ENCODE measurements around the gene GOLGA6A.
"Not testable (repeated sequence)": the region's sequence is repeated elsewhere in the genome, so short reads cannot be mapped to it uniquely, and the experiment has no call there.

GOLGA6A gene

GRCh38 chr15:74109713-74110112 lies 27.4 kb upstream of the GOLGA6A start:
- no peak overlapping the region for H3K4me3 ChIP-seq

GRCh38 chr15:74108611-74109010 lies 26.3 kb upstream of the GOLGA6A start:
- not testable (repeated sequence) for H3K4me3 ChIP-seq, H3K27ac ChIP-seq

More at GRCh38 chr15:74109713-74110112, 27.4 kb upstream of the GOLGA6A start:
- no peak overlapping the region for H3K27ac ChIP-seq

DNA sequence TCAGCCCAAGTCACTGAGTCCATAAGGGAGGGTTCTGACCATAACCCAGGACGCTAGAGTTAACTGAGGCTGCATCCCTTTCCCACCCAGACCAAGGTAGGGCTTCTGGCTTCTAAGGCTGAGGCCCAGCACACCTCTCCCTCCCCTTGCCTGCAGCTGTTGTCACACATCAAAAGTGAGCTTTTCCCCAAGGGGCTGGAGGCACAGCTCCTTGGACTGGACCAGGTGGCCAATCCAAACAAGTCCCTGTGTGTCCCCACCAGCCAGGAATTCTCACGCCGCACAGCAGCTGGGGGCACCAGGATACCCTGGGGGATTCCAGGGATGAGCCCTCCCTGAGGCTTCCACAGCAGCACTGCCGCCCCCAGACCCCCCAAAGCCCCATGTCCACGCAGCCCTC lies 25.8 kb upstream of the GOLGA6A start:
- Histone ChIP-seq H3K4me3 (no peak overlapping the region), H3K27ac (no peak overlapping the region)

DNA sequence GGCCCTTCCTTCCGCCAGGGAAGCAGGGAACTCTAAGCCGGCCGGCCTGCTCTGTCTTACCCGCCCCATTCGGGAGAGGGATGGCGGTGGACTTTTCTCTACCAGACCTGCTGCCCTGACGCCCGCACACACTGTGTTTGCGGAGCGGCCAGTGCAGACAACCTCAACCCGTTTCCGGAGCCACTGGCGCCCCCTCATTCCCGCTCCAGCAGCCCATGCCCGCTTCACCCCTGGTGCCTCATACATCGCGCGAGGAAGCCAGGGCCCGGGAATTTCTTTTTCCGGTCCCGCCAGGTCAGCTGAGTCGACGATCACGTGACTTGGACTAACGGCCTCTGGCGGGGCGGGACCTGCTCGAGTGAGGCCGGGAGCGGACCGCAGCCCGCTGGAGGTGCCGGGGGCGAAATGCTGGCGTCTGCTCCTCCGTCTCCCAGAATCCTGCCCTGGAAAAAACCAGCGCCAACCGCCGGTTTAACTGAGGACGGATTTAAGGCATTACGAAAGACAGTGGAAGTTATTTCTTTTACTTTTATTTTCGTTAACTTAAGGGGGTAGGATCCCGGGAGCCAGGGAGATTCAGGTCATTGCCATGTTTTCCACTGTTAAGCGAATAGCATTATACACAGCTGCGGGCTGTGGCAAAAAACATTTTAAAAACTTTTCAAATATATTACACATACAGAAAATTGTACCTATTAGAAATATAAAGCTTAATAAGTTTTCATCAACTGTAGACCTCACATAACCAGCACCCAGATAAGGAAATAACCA lies 17.8 kb upstream of the GOLGA6A start:
- Histone ChIP-seq H3K27ac (peak overlapping the region in 7 of 21 experiments; percentile 34 to 73 (median 62)), H3K4me3 (peak overlapping the region; percentile 11 to 37 (median 32))

DNA sequence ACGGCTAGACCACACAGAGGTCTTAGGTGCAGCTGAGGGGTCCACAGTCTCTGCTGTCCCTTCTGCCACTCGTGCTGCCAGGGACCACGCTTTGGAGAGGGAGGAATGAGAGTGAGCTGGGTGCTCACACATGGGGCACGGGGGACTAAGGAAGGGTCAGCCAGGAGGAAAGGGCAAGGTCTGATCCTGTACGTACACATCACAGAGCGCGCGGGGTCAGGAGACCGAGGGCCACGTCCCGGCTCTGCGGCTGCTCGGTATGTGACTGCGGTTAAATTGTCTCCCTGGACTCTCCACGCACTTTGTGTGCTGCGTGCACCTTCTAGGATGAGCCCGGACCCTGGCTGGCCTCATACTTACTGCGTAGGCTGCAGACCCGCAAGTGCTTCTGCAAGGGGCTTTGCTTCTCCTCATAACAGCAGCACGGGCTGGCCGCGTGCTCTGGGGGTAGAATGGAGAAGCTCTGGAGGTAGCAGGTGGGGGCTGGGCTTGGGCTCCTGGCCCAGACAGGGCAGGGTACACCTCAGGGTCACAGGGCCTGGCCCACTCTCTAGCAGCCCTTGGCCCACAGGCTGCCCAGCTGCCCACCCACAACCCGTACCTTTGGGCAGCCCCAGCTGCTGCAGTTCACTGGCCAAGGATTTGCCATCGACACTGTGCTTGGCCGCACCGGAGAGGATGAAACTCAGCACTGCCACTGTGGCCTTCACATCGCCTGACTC lies 14.6 kb upstream of the GOLGA6A start:
- H3K27ac ChIP-seq, H3K4me3 ChIP-seq: not testable (repeated sequence)

DNA sequence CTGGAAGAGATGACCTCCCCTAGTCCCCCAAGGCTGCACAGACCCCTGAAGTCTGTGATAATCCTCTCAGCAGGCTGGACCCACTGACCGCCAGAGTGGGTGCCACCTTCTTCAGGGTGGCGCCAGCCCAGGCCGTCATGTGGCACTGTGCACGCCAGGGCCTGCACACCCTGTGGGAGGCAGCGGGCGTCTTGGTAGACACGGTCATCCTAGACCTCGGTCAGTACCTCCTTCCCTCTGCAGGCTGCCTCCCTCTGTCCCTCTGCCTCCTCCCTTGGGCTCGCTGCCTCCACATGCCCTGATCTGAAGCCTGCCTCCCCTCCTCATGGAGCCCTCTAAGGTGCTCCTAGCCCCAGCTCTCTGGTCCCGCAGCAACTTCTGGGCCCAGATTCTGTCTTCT lies 13.3 kb upstream of the GOLGA6A start:
- not testable (repeated sequence) for H3K27ac ChIP-seq, H3K4me3 ChIP-seq

DNA sequence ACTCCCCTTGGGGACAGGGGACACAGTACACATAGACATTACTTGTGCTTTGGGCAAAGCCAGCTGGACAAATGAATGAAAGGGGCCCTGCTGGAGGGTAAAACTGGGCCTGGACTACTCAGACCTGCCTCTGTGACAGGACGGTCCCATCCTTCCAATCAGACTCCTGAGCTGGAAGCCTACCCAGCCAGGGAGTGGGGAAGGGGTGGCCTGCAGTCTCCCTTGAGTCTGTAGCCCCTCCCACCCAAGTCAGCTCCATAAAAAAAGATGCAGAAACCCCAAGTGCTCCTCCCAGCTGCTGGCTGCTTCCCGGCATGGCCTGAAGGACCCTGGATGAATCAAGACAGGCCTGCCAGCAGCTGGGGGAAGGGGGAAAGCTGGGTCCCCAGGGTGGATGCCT lies 12.2 kb upstream of the GOLGA6A start:
- H3K27ac ChIP-seq, H3K4me3 ChIP-seq: not testable (repeated sequence)

DNA sequence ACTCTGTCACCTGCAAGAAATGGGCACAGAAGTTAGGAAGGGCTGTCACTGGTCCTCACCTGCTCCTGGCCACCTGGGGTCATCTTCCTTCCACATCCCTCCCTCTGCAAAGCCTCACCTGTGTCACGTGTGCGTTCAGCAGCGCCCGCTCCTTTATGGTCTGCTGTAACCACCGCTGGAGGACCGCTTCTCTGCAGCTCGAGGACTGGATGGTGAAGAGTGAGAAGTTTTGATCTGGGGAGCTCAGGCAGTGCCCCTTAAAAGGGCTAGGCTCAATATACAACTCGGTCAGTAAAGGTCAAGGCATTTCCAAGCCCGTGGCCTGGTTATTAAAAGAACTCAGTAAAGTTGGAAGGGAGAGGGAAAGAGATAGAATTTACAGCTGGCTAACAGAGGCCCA lies 6.6 kb downstream of the GOLGA6A start:
- not testable (repeated sequence) for H3K4me3 ChIP-seq, H3K27ac ChIP-seq

DNA sequence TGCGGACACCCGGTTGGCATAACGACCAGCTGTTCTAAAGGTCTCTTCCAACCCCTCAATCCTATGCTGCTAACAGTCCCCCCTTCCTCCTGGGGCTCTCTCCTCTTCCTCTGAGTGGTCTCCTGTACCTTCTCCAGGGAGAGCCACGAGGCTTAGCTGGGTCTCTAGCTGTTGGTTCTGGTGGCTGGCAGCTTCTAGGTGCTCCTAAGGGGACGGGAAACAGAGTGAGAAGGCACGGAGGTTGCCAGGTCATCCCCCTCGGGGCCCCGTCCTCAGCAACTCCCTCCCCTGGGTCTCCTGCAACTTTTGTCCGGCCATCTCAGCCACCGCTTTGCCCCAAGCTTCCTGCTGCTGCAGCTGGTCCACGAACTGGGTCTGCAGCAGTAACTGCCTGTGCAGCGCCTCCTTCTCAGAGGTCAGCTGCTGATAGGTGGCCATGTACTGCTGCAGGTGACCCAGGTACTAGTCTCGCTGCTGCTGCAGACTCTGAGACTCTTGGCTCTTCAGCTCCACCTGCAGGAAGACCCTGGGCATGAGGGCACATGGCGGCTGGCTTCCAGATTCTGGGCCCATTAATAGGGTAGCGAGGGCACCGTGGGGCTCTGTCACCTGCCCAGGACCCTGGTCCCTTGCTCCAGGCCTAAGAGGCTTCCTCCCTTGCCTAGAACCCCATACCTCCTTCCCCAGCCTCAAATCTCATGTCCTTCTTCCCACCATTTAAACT lies 9.6 kb downstream of the GOLGA6A start:
- H3K27ac ChIP-seq, H3K4me3 ChIP-seq: not testable (repeated sequence)

DNA sequence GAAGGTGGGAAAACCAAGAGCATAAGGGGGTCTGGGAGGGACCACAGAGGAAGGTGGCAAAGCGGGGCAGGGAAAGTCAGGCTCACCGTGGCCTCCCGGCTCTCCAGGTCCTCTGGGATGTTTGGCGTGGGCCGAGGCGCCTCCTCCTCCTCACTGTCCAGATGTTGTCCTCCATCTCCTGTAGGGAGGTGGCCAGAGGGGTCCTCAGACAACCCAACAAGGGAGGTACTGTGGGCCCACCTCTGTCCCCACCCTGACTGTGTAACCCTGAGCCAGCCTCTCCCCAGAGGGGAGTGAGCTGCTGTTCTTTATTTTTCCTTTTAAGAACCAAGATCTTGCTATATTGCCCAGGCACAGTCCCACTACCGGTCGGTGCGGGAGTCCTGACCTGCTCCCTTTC lies 10.2 kb downstream of the GOLGA6A start:
- not testable (repeated sequence) for H3K27ac ChIP-seq, H3K4me3 ChIP-seq

- not testable (repeated sequence) for H3K27ac ChIP-seq, H3K4me3 ChIP-seq
These were observed 10.7 kb downstream of the GOLGA6A start for GRCh38 chr15:74071645-74072044.

DNA sequence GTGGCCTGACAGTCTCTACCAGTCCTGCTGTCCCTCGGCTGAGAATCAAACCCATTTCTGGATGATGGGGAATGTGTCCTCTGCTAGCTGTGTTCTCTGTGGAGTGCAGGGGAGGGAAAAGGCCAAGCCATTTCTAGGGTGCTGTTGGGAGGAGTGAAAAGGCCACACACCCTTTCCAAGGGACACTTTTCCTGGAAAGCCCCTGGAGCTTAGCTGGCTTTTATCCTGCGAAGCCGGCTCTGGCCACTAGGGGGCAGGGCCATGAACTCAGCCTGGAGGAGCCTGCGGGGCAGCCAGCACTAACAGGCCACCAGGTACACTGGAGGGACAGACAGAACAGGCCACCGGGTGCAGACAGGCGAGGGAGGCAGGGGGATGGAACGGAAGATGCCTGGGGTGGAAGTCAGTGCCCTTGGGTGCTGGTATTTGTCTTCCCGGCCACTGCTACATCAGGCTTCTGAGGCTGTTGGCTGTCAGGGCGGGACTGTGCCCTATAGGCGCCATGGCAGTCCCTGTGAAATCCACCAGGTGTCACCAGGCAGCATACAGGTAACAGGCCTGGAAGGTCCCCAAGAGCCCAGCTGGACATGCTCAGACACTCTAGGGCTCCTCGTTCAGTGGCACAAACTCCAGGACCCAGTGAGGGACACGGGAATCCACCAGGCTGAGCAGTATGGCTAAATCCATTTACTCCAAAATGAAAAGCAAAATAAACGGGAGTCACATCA lies 16.5 kb downstream of the GOLGA6A start:
- H3K27ac ChIP-seq, H3K4me3 ChIP-seq: not testable (repeated sequence)

DNA sequence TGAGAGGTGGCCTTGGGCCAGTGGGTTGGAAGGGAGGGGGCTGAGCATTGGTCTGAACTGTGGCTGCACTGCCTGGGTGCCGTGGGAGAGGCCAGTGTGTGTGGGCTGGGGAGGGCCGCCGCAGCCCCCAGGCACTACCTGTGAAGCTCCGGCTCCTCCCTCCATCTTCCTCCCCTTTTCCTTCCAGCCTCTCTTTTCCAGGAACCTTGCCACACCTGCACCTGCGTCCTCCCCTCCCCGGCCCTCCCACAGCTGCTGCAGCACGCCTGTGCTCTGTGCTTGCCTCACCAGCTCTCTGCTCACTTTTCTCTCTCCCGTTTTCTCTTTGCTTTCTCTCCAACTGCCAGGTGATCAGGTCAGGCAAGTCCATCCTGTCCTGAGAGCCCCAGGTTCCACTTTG lies 17.5 kb downstream of the GOLGA6A start:
- not testable (repeated sequence) for H3K27ac ChIP-seq, H3K4me3 ChIP-seq

- H3K4me3 ChIP-seq, H3K27ac ChIP-seq: not testable (repeated sequence)
These were observed 18.2 kb downstream of the GOLGA6A start for GRCh38 chr15:74064183-74064582.

DNA sequence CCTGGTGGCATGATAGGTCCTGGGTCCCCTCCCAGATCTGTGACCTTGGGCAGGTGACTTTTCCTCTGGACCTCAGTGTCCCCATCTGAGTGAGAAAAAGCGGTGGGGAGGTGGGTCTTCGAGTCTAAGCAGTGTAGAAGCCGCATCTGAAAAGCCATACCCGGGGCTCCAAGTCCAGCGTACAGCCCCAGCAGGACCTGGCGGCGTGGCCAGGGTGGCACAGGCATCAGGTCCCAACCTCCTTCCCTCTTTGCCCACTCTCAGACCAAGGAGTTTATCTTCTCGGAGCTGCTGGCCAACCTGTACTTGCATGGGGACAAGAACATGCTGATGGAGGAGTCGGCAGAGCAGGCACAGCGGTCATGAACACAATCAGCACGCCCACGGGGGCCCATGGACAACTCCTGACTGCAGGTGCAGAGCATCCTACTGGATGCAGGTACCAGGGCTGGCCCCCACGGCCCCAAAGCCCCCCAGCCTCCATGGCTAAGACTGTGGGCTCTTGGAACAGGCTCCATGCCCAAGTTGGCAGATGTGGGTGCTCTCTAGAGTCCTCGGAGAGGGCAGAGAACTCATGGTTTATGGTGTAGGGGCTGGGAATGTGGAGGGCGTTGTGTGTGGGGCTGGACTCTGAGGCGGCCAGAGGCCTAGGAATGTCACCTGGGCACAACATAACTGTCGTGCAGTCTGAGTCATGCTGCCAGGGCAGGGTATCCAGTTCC lies 18.8 kb downstream of the GOLGA6A start:
- H3K4me3 ChIP-seq, H3K27ac ChIP-seq: not testable (repeated sequence)

- Histone ChIP-seq H3K4me3 (no peak overlapping the region), H3K27ac (no peak overlapping the region)
These were observed 19.7 kb downstream of the GOLGA6A start for GRCh38 chr15:74062671-74063070.

GRCh38 chr15:74062236-74062635 lies 20.1 kb downstream of the GOLGA6A start:
- Histone ChIP-seq H3K4me3 (no peak overlapping the region), H3K27ac (no peak overlapping the region)

GRCh38 chr15:74060251-74060650 lies 22.1 kb downstream of the GOLGA6A start:
- Histone ChIP-seq H3K4me3 (no peak overlapping the region), H3K27ac (no peak overlapping the region)

DNA sequence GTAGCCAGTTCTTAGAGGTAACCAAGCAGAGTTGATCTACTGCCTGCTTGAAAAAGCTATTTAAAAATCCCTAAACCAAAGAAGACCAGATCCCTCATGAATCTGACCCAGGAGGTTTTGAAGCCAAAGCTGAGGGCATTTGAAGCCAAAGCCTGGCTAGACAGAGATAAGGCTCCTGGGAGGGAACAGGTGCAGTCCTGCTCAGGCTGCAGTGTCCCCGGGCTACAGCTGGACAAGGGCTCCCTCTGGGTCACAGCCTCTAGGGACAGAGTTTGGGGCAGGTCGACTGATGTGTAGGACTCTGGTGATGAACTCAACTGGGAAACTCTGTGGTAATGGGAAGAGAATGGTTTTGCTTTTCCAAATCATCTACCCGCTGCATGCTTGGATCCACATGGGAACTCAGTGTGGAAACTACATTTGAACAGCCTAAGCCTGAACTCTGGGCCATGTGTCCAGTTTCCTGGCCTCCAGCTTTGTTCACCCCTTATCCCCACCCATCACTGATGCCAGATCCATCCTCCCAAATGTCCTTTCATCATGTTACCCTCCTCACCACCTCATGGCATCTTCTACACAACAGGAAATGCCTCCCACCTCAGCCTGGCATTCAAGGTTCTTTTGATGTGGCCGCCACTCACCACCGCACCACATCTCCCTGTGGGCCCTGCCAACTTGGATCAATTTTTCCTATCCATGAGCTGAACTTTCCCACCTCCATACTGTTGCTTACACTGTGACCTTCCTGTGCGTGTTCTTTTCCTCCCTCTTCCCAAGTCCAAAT lies 23.1 kb downstream of the GOLGA6A start:
- not testable (repeated sequence) for H3K4me3 ChIP-seq, H3K27ac ChIP-seq

All from skin epidermis (tissue), 12 donors.